Jurkat, Clone E6-1 (cell line): ENCODE data around the gene CDH24.
"Not testable (repeated sequence)": the region's sequence is repeated elsewhere in the genome, so short reads cannot be mapped to it uniquely, and the experiment has no call there.

Experiments used
- DNase-seq: peaks from one replicate; pipeline ENCODE4 v3.0.0-alpha.2; 2011; ENCODE audit warnings: low read depth, low spot score
- H3K4me3 ChIP-seq: 2 replicates; pipeline ENCODE4 v1.5.1; 2011; ENCODE audit warnings: mild to moderate bottlenecking, low read length, control low read depth, moderate library complexity

CDH24 gene

DNA sequence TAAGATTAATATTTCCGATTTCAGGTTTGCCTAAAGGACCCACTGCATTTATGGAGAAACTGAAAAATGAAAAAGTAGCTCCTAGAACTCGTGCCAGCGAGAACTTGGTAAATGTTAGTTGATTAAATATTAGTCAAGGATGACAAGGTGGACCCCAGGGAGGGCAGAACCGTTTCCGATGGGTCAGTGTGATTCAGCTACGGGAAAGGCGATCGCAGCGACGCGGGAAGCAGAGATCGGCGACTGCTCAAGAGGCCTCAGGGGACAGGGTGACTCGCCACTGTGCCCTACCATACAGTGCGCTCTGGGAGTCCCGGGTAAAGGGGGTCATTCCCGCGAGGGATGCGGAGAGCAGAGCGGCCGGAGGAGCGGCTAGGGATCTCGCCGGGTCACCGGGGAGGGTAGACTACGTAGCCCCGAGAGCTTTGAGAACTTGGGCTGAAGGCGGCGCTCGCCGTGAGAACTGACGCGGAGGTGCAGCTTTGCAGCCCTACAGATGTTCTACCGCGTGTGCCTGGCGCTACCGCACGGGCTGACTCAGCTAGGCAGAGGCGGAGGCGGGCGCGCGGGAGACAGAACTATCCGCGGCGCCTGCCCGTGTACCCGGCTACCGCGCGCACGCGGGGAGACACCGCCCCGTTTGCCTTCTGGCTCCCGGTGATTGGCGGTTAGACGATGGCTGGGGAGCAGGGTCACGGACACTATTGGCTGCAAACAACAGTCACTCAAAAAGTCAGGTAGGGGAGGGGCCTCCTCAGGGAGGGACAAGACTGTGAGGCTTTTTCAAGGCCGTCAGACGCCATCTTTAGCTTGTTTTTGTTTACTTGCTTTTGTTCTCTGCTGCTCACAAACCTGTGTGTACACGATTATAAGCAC is 50.5 kb downstream of the CDH24 start:
- peak overlapping the region; percentile 85 for H3K4me3 ChIP-seq
- DNase-seq, result peak; percentile 98

DNA sequence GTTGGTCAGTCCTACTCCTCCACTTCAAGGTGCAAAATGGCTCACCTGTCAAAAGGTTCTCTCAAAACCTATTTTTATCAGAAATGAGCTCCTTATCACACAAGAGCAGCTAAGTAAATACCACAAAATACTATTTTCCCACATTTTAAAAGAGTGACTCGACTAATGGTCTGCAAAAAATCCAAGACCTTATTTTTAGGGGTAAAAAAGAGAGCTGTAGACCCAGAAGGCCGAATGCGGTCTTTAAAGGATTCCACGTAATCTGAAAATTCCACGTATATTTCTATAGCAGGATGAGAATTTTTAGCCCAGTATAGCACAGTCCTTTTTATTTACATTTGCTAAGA is 51.2 kb downstream of the CDH24 start:
- H3K4me3 ChIP-seq, result peak overlapping the region; percentile 85
- no peak for DNase-seq

DNA sequence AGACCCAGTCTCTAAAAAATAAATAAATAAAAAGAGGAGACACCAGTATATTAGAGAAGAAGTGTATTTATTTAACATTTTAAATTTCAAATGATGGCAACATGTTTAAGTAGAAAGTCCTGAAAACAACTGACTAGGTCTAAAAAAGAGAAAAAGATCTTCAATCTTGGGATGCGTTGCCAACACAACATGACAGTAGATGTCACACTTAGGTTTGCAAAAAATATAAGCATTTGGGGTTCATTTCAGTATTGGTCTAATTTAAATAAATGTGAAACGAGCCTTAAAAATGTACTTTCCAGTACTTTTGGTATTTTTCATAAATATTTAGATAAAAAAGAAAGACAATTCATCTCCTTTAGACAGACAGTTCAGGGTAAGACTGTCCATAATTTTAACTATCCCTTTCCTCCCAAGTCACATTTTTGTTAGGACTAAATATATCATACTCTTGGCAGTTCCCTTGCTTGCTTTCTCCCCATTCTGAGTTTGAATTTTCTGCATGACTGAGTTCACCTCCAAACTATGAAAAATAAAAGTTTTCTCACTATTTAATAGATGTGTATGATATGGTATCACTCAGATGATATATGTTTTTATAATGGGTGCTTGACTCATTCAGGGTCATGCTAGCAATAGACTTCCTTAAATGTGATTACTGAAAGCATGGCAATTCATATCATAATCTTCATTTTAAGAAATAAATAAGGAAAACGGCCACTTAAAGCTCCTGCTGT is 51.7 kb downstream of the CDH24 start:
- no peak overlapping the region for H3K4me3 ChIP-seq
- DNase-seq, result no peak

DNA sequence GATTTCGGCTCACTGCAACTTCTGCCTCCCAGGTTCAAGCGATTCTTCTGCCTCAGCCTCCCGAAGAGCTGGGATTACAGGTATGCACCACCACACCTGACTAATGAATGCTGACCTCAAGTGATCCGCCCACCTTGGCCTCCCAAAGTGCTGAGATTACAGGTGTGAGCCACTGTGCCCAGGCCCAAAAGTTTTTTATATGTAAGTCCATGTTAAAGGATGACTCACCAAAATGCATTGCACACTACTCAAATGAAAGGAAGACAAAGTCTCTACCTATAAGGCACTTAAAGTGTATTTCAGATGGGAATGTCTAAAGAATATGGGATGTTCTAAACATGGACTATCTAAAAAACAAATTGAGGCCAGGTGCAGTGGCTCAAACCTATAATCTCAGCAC is 53.0 kb downstream of the CDH24 start:
- not testable (repeated sequence) for H3K4me3 ChIP-seq

DNA sequence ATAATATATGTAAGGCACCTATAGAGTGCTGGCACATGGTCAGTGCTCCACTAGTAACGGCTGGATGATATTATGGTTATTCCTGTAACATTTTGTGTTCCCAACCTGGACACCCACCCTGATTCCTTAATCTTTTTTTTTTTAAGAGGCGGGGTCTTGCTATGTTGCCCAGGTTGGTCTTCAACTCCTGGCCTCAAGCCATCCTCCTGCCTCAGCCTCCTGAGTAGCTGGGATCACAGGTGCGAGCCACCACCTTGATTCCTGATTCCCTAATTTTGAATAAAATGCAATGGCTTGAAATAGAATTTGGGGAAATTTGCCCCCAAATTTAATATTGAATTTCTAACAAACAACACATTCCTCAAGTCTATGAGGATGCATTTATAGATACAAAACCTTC is 54.7 kb downstream of the CDH24 start:
- no peak for DNase-seq
- no peak overlapping the region for H3K4me3 ChIP-seq

More for the DNA sequence above, 53.0 kb downstream of the CDH24 start:
- DNase-seq, result not testable (repeated sequence)

DNA sequence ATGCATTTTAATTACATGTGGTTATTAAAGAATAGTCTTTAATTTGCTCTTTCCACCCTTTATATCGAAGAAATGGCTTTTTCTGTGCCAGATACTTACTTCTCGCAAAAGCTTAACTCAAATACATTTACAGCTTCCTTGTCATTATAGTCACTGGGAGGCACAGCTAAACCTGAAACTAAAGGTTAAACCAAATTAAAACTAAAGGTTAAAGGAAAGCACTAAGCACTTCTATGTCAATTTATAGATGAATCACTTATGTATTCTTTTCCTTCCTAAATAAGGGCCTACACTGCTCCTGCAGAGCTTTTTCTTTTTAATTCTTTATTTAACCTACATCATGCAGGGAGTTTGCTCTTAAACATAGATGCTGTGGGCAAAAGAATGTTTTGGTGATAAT is 56.5 kb downstream of the CDH24 start:
- no peak for DNase-seq
- H3K4me3 ChIP-seq, result no peak overlapping the region

DNA sequence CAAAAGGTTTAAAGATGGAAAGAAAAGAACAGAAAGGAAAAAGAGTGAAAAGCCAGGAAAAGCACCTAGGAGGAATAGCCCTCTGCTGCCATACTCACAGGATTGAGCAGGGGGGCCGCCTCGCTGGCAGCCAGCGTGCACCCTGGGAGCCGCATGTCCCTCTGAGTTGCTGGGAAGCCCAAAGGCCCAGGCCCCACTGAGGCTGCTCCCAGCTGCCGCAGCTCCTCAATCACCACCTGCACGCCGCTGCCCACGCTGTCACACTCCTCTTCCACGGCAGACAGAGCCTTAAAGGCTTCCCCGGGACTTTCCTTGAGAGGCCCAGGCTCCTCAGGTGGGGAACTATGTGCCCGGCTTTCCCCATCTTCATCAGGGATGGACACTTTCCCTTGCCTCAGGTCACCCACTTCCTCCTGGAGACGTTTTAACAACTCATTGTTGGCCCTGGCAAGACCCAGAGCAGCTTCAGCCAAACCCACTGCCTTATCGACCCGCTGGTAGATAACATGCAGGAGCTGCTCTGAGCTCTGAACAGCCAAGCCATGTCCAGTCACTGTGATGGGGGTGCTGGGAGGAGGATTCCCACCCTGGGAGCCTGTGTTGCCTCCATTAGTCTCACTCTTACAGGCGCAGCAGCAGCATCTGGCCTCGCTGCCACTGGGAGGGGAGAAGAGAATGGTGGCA is 58.8 kb downstream of the CDH24 start:
- H3K4me3 ChIP-seq, result no peak overlapping the region
- DNase-seq, result no peak

DNA sequence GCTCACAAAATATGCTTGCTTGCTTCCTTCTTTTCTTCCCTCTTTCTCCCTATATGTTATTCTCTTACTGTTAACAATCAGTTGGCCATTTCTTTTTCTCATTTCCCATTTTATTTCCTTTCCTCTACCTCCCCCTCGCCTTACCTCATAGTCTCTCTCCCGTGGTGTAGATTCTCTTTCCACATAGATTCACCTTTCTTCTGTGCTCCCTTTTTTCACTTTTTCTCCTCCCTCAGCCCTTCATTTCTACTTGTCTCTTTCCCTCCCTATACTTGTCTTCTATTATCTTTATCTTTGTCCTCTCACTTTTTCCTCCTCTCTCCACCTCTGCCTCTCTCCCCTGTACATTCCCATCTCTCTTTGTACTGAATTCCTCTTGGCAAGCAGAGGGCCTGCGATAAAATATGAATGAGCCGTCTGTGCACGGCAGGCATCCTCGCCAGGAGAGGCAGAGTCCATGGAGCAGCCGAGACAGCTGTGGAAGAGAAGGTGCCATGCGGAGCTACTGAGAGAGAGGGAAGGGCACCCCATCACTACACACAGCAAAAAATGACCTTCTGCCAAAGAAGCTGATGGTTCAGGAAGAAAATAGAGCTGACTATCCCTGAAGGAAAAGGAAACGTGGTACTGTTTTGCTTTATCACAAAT is 59.5 kb downstream of the CDH24 start:
- DNase-seq, result no peak
- H3K4me3 ChIP-seq, result no peak overlapping the region
